Right lobe of liver (tissue), 6 donors: ENCODE results near the gene PTPRT. TPM values are rescaled to one million over a fixed set of nuclear protein-coding genes. Genes with fewer than 3 reads are reported as not detected.

ENCODE experiments used
- ATAC-seq, 4 donors: fragments of 200-7000 bp; cut with Tn5 transposase; one replicate each; pipeline ENCODE4 v1.9.1; 2020; ENCODE audit warnings: mild to moderate bottlenecking in 4 of 4, moderate library complexity in 4 of 4
- DNase-seq, 3 donors: peaks; one replicate each; pipeline ENCODE4 v3.0.0-alpha.2; 2020
- H3K27ac ChIP-seq, 3 donors: fragments of 200-600 bp; one replicate each; pipeline ENCODE4 v1.8.0; 2022
- H3K27me3 ChIP-seq, 2 donors: fragments of 200-600 bp; one replicate each; pipeline ENCODE4 v1.8.0; 2022
- H3K36me3 ChIP-seq, 4 donors: fragments of 200-600 bp; sonication (generic) in 1 of 4; one replicate each; pipeline versions ENCODE4 v1.5.1 to v1.8.0; 2017 to 2022; ENCODE audit warnings: control low read depth in 1 of 4
- H3K4me1 ChIP-seq, 4 donors: fragments of 200-600 bp; sonication (generic) in 1 of 4; one replicate each; pipeline versions ENCODE4 v1.5.1 to v1.8.0; 2017 to 2022; ENCODE audit warnings: control low read depth in 1 of 4
- H3K4me3 ChIP-seq, 3 donors: fragments of 200-600 bp; one replicate each; pipeline ENCODE4 v1.8.0; 2022
- H3K9me3 ChIP-seq, 4 donors: fragments of 200-600 bp; sonication (generic) in 1 of 4; one replicate each; pipeline versions ENCODE4 v1.5.1 to v1.8.0; 2017 to 2022; ENCODE audit warnings: control low read depth in 1 of 4
- POLR2A ChIP-seq: fragments of 450-650 bp; IDR thresholded peaks from one replicate; pipeline ENCODE4 v1.6.1; 2017; ENCODE audit warnings: antibody characterized with exemption, mild to moderate bottlenecking
- WGBS: methylation state at CpG from one replicate; pipeline ENCODE4 v1.1.6; 2018; ENCODE audit warnings: low coverage, low lambda C conversion rate; ENCODE audit not compliant: insufficient coverage; ENCODE audit errors: missing lambda C conversion rate; 5-methylcytosine and 5-hydroxymethylcytosine counted together
- intact Hi-C, 2 donors: fragments of 100-400 bp; cut with DNase I; formaldehyde crosslinking; loops; one replicate each; pipeline versions ENCODE4 v1.11.2 to v1.14.1; 2022
- total RNA-seq, 6 experiments: library from RNA; depleted of rRNA in 2 of 6; stranded (reverse); fragments of >200 nt in 2 of 6; fragmentation: NEBNext Ultra II Directional in 3 of 6; extraction: Animal tissue kit (Norgen Biotek cat#: 25700) in 3 of 6; gene quantifications; one replicate each; pipeline versions ENCODE4 v1.1.0 to v1.2.4, GENCODE V29; 2016 to 2023
- TF ChIP-seq, protein P1 (sequence below), 4 donors: fragments of 200-600 bp in 3 of 4; fragments of 450-650 bp in 1 of 4; IDR thresholded peaks; one replicate each; pipeline versions ENCODE4 v1.5.1 to v1.8.0; 2016 to 2022; ENCODE audit warnings: antibody characterized with exemption in 4 of 4, mild to moderate bottlenecking in 2 of 4
- donor health status: DM: no; HTN: yes; CAD: no.
- donor health status: DM: no; HTN: no; CAD: no.
- donor health status: DM: no; HTN: no; CAD: no.
- donor health status: DM: no; HTN: yes; CAD: no.
- donor health status: DM: no; HTN: yes; CAD: no.

Gene PTPRT
- total RNA-seq, 6 experiments from 2014 or later: 0.18 to 1.0 (median 0.51) TPM

DNA sequence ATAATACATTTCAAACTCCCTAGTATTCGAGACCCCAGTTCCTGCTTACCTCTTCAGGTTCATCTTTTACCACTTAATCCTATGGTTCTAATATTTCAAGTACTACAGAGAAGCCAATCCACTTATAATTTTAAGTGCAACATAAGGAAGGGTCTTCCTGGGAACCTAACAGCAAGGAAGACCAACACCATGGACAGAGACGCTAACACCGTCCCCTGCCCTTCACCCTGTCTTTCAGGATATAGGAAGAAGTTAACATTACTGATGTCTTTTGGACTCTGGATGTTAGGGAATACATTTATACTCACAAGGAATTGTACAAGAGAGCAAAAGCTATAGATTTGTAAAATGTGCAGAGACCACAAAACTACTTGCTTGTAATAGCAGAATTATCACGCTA, 1006.6 kb downstream of the PTPRT start:
- TF ChIP-seq, protein P1, sequence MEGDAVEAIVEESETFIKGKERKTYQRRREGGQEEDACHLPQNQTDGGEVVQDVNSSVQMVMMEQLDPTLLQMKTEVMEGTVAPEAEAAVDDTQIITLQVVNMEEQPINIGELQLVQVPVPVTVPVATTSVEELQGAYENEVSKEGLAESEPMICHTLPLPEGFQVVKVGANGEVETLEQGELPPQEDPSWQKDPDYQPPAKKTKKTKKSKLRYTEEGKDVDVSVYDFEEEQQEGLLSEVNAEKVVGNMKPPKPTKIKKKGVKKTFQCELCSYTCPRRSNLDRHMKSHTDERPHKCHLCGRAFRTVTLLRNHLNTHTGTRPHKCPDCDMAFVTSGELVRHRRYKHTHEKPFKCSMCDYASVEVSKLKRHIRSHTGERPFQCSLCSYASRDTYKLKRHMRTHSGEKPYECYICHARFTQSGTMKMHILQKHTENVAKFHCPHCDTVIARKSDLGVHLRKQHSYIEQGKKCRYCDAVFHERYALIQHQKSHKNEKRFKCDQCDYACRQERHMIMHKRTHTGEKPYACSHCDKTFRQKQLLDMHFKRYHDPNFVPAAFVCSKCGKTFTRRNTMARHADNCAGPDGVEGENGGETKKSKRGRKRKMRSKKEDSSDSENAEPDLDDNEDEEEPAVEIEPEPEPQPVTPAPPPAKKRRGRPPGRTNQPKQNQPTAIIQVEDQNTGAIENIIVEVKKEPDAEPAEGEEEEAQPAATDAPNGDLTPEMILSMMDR (IDR thresholded peaks at IDR 0.05): no peak
- no peak for TF ChIP-seq POLR2A
- Histone ChIP-seq H3K27ac (no peak overlapping the region), H3K27me3 (no peaks in the 10 kb centered on the region), H3K4me1 (no peaks in the 10 kb centered on the region), H3K4me3 (no peak overlapping the region), H3K9me3 (no peaks in the 10 kb centered on the region), H3K36me3 (no peaks in the 10 kb centered on the region)
- intact Hi-C loops: no loop called here
- DNase-seq (no peak), ATAC-seq (no peak)
- WGBS: 44% methylated on average over 4 of the region's 4 CpGs

DNA sequence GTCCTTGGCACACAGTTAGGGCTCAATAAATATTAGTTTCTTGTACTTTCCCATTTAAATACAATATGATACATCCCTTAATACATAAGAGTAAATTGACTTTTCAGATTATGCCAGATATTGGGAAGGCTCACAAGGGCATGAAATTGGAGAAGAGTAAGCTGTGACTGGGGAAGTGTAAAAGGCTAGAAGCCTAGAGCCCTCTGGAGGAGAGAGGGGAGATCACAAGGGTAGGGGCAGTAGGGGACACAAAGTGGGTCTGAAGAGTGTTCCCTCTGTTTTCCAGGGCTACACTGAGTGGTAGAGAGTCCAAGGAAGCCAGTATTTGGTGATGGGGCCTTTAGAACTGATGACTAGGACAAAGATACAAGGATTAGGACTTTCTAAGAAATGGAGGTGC, 1008.6 kb downstream of the PTPRT start:
- H3K9me3 ChIP-seq: no peaks in the 10 kb centered on the region
- H3K36me3 ChIP-seq: no peaks in the 10 kb centered on the region
- no peak overlapping the region for H3K27ac ChIP-seq
- intact Hi-C loops: no loop called here
- no peak overlapping the region for H3K4me3 ChIP-seq
- TF ChIP-seq POLR2A: no peak
- TF ChIP-seq, protein P1 (IDR thresholded peaks at IDR 0.05): no peak
- no peaks in the 10 kb centered on the region for H3K27me3 ChIP-seq
- DNase-seq (no peak), ATAC-seq (no peak)
- H3K4me1 ChIP-seq: no peaks in the 10 kb centered on the region

DNA sequence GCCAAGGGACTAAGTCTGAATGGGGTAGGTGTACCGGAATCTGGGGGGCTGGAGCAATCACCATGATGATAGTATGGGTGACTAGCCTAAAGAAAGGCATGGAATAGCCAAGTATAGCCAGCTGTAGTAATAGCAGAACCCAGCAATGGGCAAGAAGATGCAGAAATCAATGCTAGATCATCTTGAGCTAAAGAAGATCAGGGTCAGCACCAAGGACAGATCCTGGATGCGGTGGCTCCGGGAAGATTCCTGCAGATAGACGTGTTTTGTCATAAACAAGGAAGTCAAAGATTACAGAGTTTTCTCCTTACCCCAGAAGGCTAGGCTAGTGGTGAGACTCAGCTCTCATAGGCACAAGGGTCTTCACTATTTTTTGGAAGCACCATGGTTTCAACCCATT, 1009.9 kb downstream of the PTPRT start:
- ATAC-seq: no peak
- no peak for DNase-seq
- no peaks in the 10 kb centered on the region for H3K36me3 ChIP-seq
- no peaks in the 10 kb centered on the region for H3K4me1 ChIP-seq
- H3K27ac ChIP-seq: no peak overlapping the region
- H3K9me3 ChIP-seq: no peaks in the 10 kb centered on the region
- intact Hi-C loops: no loop called here
- WGBS: 35% methylated on average over 4 of the region's 4 CpGs
- no peak for TF ChIP-seq POLR2A
- TF ChIP-seq, protein P1 (IDR thresholded peaks at IDR 0.05): no peak
- H3K4me3 ChIP-seq: no peak overlapping the region
- H3K27me3 ChIP-seq: no peaks in the 10 kb centered on the region

DNA sequence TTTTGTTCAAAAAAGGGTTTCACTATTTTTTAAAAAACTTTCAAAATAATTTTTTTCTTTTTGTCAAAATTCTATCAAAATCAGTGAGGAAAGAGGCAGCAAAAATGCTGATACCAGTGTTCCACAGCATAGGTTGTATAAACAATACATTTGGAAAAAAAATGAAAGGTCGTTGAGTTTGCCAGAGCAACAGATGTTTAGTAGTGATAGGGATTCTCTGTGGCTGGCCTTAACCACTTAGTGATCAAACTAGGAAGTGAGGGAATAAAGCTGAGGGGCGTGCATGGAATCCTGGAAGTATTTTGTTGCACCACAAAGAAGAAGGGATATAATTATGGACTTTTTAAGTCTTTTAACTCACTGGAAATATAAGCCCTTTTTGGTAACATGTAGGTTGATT, 1016.3 kb downstream of the PTPRT start:
- TF ChIP-seq, protein P1 (IDR thresholded peaks at IDR 0.05): no peak
- TF ChIP-seq POLR2A: no peak
- no peaks in the 10 kb centered on the region for H3K27me3 ChIP-seq
- no peaks in the 10 kb centered on the region for H3K9me3 ChIP-seq
- no peak overlapping the region for H3K4me3 ChIP-seq
- 0% methylated on average over 2 of the region's 2 CpGs for WGBS
- intact Hi-C loops: no loop called here
- ATAC-seq (no peak), DNase-seq (no peak)
- H3K36me3 ChIP-seq: no peaks in the 10 kb centered on the region
- no peak overlapping the region for H3K27ac ChIP-seq
- no peaks in the 10 kb centered on the region for H3K4me1 ChIP-seq
